Measurements from ENCODE around the gene OTX2. TPM values are rescaled to one million over a fixed set of nuclear protein-coding genes. Genes with fewer than 3 reads are reported as not detected.

The OTX2 gene
- total and polyA plus RNA-seq, 9 donors = 0.06 TPM; not detected in 8

DNA sequence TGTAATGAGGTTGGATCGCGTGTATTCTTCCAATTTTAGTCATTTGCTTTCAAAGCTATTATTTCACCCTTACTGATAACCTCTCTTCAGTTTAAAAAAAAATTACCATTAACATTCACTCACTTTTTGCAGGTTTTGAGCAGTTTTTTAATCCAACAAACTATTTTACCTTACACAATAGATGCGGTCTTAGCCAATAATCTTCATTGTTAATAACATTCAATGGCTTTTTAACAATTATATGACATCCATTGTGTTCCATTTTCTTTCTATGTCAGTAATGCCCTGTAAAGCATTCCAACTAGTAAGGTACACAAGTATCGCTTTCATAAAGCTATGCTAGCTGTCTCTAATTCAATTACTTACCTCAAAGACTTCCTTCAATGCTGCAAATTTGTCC lies 18.9 kb upstream of the OTX2 start:
- DNase-seq = no peak
- H3K27ac ChIP-seq = no peak overlapping the region
- H3K4me1 ChIP-seq (ENCODE audit: insufficient read depth) = no peaks in the 10 kb centered on the region
- H3K9me3 ChIP-seq = peaks cover 0 to 4% of the 10 kb centered on the region in 2 donors
- intact Hi-C loops (cut with DNase I) = no loop called here
- 86 to 92% (median 88%) methylated on average over 4 of the region's 4 CpGs for WGBS, 3 donors
- no peaks in the 10 kb centered on the region for H3K27me3 ChIP-seq
- no peaks in the 10 kb centered on the region for H3K36me3 ChIP-seq
- TF ChIP-seq POLR2A (IDR thresholded peaks at IDR 0.05) (no peak), EP300 (IDR thresholded peaks at IDR 0.05) (no peak)
- TF ChIP-seq, protein P1, sequence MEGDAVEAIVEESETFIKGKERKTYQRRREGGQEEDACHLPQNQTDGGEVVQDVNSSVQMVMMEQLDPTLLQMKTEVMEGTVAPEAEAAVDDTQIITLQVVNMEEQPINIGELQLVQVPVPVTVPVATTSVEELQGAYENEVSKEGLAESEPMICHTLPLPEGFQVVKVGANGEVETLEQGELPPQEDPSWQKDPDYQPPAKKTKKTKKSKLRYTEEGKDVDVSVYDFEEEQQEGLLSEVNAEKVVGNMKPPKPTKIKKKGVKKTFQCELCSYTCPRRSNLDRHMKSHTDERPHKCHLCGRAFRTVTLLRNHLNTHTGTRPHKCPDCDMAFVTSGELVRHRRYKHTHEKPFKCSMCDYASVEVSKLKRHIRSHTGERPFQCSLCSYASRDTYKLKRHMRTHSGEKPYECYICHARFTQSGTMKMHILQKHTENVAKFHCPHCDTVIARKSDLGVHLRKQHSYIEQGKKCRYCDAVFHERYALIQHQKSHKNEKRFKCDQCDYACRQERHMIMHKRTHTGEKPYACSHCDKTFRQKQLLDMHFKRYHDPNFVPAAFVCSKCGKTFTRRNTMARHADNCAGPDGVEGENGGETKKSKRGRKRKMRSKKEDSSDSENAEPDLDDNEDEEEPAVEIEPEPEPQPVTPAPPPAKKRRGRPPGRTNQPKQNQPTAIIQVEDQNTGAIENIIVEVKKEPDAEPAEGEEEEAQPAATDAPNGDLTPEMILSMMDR (IDR thresholded peaks at IDR 0.05) = no peak
- H3K4me3 ChIP-seq = no peak overlapping the region

DNA sequence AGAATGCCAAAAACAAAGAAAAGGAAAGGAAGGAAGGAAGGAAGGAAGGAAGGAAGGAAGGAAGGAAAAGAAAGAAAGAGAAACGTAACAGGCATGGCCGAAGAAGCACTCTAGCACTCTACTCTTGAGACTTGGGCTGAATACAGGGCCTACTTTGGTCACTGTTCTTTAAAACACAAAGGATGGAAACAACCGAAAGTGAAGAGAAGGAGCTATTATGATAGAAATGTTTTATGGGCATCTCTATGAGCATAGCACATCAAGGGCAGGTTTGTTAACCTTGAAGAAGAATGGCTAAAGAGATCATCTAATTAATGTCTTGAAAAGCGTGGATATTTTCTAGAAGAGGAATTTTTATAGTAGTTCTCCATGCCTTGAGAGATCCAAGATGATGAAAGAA lies 15.9 kb upstream of the OTX2 start:
- no peaks in the 10 kb centered on the region for H3K9me3 ChIP-seq
- intact Hi-C loops (cut with DNase I) = no loop called here
- H3K27ac ChIP-seq = no peak overlapping the region
- 74 to 78% (median 76%) methylated on average over 4 of the region's 4 CpGs for whole genome bisulfite sequencing, 3 donors
- no peaks in the 10 kb centered on the region for H3K27me3 ChIP-seq
- H3K36me3 ChIP-seq = no peaks in the 10 kb centered on the region
- TF ChIP-seq EP300 (IDR thresholded peaks at IDR 0.05) (no peak), POLR2A (IDR thresholded peaks at IDR 0.05) (no peak)
- TF ChIP-seq, protein P1 (IDR thresholded peaks at IDR 0.05) = no peak
- H3K4me3 ChIP-seq = no peak overlapping the region
- DNase-seq = no peak
- no peaks in the 10 kb centered on the region for H3K4me1 ChIP-seq (ENCODE audit: insufficient read depth)

DNA sequence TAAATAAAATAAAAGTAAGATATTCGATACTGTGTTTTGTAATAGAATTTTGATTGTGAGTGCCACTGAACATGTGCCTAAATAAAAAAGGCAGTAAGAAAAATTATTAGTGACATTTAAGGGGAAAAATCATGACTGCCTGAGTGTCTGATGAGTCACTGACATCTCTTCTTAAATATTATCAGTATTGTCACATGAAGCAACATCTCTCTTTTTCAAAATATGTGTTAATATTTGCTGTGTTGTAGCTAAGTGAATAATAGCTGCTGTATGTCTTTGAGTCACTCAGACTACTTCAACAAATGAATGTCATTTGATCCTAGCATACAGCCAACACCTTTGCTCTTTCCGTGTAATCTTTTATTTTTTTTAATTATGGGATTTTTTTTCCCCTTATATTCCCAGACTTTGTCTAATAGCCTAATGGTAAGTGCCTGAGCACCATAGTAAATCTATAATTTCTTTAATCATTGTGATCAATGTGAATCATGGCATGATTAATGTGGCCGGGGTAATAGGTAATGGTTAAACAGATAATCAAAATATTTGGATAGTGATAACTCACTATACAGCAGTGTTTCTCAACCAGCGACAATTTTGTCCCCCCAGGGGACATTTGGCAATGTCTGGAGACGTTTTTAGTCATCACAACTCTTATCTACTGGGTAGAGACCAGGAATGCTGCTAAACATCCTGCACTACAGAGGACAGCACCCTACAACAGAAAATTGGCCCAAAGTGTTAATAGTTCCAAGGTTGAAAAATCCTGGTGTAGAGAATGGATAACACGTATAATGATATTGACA lies 11.7 kb upstream of the OTX2 start:
- Histone ChIP-seq H3K4me1 (ENCODE audit: insufficient read depth) (no peaks in the 10 kb centered on the region), H3K27me3 (no peaks in the 10 kb centered on the region), H3K27ac (no peak overlapping the region), H3K4me3 (no peak overlapping the region), H3K36me3 (no peaks in the 10 kb centered on the region), H3K9me3 (no peaks in the 10 kb centered on the region)
- no peak for DNase-seq
- intact Hi-C loops (cut with DNase I) = no loop called here
- TF ChIP-seq, protein P1 (IDR thresholded peaks at IDR 0.05) = no peak
- TF ChIP-seq EP300 (IDR thresholded peaks at IDR 0.05) = no peak
- no peak for TF ChIP-seq POLR2A (IDR thresholded peaks at IDR 0.05)
- 50 to 61% (median 51%) methylated on average over 6 of the region's 6 CpGs for WGBS, 3 donors

DNA sequence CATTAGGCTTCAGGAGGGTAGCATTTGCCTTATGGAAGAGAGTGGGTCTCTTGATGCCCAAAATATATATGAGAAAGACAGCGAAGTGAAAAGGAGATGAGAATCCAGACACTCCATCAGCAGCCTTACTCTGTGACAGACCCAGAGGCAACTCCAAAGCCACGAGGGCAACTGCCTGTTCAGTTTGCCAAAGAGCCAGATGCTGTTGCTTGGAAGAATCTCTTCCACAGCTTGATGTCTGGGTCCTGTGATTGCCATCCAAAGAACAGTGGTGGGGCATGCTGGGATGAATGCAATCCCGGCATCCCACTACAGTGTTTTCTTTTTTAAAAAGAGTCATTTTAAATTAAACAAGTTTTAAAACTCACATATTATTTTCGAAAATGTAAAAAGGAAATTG lies 10.9 kb upstream of the OTX2 start:
- Histone ChIP-seq H3K4me3 (no peak overlapping the region), H3K9me3 (no peaks in the 10 kb centered on the region), H3K27me3 (no peaks in the 10 kb centered on the region), H3K27ac (no peak overlapping the region), H3K4me1 (ENCODE audit: insufficient read depth) (no peaks in the 10 kb centered on the region), H3K36me3 (no peaks in the 10 kb centered on the region)
- intact Hi-C loops (cut with DNase I) = no loop called here
- DNase-seq = no peak
- WGBS, 3 donors = 53 to 60% (median 56%) methylated on average over 4 of the region's 4 CpGs
- TF ChIP-seq EP300 (IDR thresholded peaks at IDR 0.05) (no peak), POLR2A (IDR thresholded peaks at IDR 0.05) (no peak)
- TF ChIP-seq, protein P1 (IDR thresholded peaks at IDR 0.05) = no peak

All from ovary (tissue), 9 donors.